A673 (cell line): ENCODE results near the gene BSDC1.

Experiments
- CTCF ChIP-seq: fragments of 300-800, 200-600 bp; sonication (generic); conservative IDR thresholded peaks from 2 replicates; pipeline ENCODE4 v1.5.1; 2017; ENCODE audit warnings: low read depth, mild to moderate bottlenecking, antibody characterized with exemption, low read length, moderate library complexity, mixed read lengths
- EZH2 ChIP-seq: fragments of 200-600 bp; sonication (generic); IDR thresholded peaks from 2 replicates; pipeline ENCODE4 v1.6.1; 2017; ENCODE audit warnings: borderline replicate concordance, low read depth, mild to moderate bottlenecking, mixed read lengths, antibody characterized with exemption, low read length; ENCODE audit not compliant: poor library complexity, severe bottlenecking

GRCh38 chr1:32376199-32376598 lies 18.0 kb downstream of the BSDC1 start:
- no peak for TF ChIP-seq CTCF
- TF ChIP-seq EZH2 = no peak
